Stimulated activated CD4-positive, alpha-beta T cell treated with anti-CD3 and anti-CD28 coated beads, Interleukin-15, amount 100 ng/mL, for 1 hour (primary cell): ENCODE measurements around the gene RAB43.
"Not testable (repeated sequence)": the region's sequence is repeated elsewhere in the genome, so short reads cannot be mapped to it uniquely, and the experiment has no call there.

Source experiments
- DNase-seq, 2 donors: peaks; one replicate each; pipeline ENCODE4 v3.0.0-alpha.2; 2020; ENCODE audit warnings: low read depth in 1 of 2, low spot score in 1 of 2

The RAB43 gene

DNA sequence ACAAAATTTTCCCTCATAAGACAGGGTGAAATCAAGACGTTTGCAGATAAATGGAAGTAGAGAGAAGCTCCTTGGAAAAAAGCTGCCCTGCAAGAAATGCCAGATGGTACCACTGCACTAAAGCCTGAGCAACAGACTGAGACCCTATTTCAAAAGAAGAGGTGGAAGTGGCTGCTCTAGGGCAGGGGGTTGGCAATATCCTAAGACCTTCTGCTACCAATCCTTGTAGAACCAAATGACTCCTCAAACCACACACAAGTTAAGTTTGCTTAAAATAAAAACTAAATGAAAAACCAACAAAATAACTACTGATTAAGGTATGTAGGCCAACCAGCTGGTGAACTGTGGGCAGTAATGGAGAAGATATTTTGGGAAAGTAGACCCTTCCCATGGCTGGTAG lies 21.3 kb downstream of the RAB43 start:
- no peak for DNase-seq

DNA sequence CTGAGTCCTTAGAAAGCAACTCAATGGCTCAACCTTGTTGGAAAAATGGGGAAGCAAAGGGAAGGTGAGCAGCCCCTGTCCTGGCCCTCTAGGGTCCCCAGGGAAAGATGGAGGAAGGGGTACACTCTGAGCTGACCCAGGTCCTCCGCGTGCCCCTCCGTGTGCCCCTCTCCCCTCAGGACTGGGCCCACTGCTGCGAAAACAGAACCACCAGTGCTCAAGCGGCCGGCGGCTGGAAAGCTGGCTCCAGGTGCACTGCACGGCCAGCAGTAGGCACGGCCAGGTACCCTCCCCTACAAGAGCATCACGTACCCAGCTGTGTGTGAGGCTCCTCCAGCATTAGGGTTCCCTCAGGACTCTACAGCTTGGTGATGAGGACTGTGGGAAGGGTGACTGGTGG lies 26.3 kb downstream of the RAB43 start:
- DNase-seq = no peak

DNA sequence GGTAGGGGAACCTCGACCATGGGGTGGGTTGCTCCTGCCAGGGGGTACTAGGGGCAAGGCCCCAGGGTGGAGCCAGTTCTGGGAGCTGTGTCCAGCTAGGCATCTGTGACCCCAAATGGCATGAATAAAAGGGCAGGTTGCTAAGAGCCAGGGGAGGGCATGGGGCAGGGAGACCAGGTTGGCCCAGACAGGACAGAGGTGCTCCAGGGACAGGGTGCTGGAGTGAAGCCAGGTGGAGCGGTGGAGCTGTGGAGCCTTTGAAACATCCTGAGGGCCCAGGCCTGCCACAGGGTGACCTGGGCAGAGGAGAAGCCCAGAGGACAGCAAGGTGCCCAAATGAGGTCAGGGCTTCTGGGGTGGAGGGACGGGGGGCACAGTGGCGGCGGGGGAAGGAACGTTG lies 33.3 kb downstream of the RAB43 start:
- not testable (repeated sequence) for DNase-seq

DNA sequence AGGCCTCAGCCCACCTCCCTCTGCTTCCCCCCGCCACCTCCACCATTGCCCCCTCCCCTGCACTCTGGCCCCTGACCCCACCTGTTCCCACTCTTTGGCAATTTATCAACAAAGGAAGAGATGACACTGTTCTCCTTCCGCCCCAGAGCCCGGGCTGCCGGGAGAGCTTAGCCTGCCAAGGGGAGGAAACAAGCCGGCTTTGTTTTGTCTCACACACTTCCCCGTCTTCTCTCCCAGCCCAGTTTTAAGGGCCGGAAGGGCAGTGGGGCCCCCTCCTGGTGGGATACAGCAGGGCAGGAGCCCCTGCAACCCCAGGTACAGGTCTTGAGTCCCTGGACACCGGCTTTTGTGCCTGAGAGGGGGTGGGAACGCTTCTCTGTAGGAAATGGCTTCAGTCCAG lies 33.7 kb downstream of the RAB43 start:
- not testable (repeated sequence) for DNase-seq

DNA sequence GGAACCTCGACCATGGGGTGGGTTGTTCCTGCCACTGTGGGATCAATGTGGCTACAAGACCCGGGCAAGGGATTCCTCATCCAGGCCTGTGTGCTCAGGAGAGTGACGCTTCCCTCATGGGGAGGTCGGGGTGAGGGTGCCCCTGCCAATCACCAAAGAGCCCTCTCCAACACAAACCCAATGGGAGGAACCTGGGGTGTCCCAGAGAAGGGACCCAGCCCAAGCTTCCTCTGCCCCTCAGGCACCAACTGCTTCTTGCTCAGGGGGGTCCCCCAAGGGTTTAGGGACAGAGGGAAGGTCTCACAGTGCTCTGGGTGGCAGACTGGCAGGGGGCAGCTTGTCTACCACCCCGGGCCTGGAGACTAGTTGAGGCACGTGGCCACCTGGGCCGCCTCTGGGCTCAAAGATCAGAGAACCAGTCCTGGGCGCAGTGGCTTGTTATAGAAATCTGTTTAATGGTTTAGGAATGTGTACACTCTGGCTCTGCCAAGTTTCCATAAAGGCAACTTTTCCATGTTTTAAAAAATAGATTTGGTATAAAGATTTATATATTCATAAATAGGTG lies 34.4 kb downstream of the RAB43 start:
- DNase-seq = no peak

DNA sequence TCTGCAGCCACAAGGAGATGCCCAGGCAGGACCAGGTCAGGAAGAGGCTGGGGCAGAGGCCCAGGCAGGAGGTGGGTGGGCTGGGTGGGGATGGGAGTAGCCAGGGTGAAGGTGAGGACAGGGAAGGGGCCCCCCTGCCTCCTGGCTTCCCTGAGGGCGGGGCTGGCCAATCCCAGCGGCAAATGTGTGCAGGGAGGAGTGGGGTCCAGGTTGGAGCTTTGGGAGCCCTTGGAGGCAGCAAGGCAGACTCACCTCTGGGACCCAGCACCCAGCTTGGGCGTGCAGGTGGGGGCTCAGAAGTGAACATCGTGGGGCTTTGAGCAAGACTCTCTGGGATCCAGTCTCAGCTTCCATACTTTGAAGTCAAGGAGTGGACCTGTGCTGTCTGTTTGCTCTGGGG lies 35.8 kb downstream of the RAB43 start:
- DNase-seq = no peak

DNA sequence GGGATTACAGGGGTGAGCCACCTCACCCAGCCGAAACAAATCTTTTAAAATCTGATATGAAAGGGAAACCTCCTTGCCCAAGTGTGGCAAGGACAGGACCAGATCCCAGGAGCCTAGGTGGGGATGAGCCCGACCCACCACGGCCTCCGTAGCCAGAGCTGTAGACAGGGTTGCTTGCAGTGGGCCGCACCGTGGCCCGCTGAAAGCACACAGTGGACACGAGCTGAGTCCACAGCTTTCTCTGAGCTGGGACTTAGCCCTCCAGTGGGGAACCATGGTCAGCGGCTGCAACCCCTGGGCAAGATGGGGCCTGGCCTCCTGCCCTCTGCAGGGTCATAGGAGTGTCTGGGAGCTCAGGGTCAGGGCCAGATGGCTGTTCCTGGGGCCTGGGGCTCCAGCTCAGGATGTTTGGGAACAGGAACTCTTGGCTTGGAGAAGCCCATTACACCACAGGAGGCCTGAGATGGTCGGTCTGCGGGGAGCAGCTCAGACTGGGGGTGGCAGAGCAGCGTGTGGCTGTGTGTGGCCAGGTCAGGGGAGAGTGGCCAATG lies 36.4 kb downstream of the RAB43 start:
- no peak for DNase-seq

DNA sequence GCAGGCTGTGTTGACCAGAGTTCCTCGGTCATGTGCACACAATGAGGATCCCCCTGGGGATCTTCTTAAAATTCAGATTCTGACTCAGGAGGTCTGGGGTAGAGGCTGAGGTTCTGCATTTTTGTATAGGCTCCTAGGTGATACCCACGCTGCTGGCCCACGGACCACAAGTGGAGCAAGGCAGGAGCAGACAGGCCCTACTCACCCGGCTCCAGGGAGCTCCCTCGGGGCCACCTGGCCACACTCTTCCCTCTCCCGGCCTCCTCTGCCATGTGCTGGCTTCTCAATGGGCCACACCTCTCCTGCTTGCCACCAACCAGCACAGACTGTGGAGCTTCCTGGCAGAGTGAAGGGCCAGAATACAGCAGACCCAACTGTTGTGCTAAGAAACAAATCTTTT lies 37.1 kb downstream of the RAB43 start:
- no peak for DNase-seq

DNA sequence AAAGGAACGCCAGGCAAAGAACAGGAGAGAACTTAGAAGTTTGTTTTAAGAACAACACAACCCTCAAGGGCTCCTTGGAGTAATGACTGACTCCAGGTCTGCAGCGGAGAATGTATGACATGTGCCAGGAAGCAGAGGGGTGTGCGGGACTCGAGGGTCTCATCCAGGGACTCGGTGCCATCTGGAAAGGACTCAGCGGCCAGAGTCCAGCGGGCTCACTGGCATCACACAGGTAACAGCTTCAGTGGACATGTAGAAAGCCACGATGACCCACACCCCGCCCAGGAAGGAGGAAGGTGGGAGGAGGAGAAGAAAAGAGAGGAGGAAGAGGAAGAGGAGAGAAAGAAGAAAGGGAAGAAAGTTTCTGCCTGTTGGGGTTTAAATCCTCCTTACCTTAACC lies 39.6 kb downstream of the RAB43 start:
- DNase-seq = no peak

DNA sequence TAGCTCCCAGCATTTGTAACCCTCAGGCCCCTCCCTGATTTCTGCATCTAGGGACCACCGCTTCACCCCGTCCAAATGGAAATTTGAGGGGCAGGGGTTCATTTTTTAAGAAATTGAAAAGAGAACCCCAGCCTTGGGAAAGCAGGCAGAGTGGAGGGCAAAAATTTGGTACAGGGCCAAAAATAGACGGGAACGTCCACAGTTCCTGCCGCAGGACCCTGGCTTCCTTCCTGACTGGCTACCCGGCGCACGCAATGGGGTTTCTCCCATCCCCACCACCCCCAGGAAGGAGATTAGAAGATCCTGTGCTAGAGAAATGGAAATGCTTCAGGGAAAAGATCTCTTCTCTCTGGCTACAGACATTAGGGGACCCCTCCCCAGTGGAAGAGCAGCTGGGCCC lies 40.1 kb downstream of the RAB43 start:
- no peak for DNase-seq

DNA sequence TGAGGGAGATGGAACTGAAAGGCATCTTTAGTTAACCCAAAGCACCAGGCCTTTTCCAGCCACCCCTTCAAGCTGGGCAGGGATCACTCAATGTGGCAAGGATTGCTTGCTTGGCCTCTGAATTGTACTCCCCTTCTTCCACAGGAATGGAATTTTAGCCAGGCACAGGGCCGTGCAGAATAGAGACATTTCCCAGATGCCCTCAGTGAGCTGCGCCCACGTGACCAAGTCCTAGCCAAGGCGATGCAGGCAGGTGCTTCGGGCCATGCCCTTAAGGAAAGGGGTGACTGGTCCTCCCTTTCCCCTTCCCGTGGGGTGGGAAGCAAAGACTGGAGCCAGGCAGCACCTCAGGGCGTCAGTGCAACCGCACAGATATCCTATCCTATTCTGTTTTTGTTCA lies 43.1 kb downstream of the RAB43 start:
- DNase-seq = no peak

DNA sequence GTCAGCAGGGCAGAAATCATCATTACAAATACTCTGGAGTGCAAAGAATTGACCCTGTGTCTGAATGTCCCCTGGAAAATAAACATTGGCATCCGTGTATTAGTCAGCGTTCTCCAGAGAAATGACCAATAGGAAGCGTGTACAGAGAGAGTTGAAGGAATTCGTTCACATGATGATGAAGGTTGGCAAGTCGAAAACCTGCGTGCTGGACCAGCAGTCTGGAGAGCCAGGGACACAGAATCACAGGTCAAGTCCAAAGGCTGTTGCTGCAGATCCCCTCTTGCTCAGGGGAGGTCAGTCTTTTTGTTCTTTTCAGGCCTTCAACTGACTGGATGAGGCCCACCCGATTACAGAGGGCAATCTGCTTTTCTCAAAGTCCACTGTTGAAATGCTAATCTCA lies 44.4 kb downstream of the RAB43 start:
- no peak for DNase-seq

DNA sequence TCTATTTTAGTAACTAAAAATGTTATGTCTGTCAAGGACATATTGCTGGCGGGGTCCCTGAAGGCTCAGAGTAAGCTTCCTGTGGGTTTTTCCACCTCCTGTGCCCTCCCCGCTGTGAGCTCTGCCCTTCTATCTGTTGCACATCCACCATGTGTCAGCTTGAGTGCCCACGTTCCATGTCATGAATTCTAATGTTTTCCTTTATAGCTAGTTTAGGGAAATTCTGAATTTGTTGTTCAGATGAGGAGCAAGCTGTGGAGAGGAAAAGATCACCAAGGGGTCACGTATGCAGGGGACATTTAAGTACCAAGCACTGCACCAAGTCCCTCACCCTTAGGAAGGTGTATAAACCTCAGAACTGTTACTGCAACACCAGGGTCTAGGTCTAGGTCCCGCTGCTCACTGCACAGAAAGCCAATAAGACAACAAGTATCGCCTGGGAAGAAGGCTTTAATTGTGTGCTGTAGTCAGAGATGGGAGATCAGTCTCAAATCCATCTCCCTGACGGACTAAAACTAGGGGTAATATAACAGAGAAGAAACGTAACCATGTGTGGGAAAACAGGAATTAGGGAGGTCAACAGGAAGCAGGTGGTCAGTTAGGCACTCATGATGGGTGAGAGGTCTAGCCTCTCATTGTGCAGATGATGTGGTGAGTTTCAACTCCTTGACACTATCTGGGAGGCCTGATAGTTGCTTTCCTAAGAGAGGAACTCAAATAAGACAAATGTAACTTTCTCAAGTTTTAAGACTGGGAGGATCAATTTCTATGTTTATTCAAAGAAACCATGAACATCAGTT lies 51.3 kb downstream of the RAB43 start:
- no peak for DNase-seq

DNA sequence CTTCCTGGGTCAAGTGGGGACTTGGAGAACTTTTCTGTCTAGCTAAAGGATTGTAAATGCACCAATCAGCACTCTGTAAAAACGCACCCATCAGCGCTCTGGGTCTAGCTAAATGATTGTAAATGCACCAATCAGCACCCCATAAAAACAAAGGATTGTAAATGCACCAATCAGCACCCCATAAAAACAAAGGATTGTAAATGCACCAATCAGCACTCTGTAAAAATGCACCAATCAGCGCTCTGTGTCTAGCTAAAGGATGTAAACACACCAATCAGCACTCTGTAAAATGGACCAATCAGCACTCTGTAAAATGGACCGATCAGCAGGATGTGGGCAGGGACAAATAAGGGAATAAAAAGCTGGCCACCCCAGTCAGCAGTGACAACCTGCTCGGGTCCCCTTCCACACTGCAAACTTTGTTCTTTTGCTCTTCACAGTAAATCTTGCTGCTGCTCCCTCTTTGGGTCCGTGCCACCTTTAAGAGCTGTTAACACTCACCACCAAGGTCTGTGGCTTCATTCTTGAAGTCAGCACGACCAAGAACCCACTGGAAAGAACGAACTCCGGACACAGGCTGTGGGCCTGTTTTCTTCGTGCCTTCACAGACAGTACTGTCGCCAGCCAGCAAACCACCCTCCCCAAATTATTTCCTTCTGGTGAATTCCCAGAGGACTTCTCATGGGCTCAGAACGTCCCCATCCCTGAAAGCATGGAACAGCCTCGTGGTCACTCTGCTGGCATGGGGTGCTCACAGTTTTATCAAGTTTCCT lies 52.1 kb downstream of the RAB43 start:
- not testable (repeated sequence) for DNase-seq

DNA sequence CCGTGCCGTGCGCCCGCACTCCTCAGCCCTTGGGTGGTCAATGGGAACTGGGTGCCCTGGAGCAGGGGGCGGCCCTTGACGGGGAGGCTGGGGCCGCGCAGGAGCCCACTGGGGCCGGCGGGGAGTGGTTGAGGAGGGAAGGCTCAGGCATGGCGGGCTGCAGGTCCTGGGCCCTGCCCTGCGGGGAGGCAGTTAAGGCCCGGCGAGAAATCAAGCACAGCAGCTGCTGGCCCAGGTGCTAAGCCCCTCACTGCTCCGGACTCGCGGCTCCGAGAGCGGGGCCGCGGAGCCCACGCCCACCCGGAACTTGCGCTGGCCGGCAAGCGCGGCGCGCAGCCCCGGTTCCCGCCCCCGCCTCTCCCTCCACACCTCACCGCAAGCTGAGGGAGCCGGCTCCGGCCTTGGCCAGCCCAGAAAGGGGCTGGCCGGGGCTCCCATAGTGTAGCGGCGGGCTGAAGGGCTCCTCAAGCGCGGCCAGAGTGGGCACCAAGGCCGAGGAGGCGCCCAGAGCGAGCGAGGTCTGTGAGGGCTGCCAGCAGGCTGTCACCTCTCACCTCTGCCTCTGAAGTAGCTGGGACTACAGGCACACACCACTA lies 53.2 kb downstream of the RAB43 start:
- no peak for DNase-seq

DNA sequence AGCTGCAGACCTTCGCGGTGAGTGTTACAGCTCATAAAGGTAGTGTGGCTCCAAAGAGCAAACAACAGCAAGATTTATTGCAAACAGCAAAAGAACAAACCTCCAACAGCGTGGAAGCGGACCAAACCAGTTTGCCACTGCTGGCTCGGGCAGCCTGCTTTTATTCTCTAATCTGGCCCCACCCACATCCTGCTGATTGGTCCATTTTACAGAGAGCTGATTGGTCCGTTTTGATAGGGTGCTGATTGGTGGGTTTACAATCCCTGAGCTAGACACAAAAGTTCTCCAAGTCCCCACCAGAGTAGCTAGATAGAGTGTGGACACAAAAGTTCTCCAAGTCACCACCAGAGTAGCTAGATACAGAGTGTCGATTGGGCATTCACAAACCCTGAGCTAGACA lies 53.9 kb downstream of the RAB43 start:
- DNase-seq = not testable (repeated sequence)

DNA sequence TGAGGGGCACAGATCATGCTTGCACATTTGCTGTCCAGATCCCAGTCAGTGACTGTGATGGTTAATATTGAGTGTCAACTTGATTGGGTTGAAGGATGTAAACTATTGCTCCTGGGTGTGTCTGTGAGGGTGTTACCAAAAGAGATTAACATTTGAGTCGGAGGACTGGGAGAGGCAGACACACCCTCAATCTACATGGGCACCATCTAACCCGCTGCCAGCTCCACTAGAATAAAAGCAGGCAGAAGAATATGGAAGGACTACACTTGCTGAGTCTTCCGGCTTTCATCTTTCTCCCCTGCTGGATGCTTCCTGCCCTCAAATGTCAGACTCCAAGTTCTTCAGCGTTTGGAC lies 55.9 kb downstream of the RAB43 start:
- no peak for DNase-seq

DNA sequence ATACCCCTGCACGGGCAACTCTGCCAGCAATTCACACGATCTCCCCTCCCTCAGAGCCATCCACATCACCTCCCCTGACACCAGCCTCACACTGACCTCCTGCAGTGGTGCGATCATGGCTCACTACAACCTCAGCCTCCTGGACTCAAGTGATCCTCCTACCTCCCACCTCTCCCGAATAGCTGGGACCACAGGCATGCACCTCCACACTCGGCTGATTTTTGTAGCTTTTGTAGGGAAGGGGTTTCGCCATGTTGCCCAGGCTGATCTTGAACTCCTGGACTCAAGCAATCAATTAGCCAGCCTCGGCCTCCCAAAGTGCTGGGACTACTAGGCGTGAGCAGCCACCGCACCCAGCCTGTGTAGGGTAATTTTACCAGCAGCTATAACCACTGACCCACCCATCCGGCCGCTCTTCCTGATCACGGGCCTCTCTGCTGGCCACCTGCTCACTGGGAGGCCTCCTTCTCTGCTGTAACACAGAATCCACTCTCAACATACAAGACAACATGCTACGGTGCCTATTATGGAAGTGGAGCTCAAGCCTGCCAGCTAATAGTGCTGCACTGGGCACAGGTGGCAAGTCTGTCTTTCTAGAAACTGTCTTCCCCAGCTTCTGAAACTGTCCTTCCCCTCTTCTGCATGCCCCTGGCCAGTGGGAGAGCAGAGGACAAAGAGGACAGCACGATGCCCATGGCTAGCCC lies 56.4 kb downstream of the RAB43 start:
- DNase-seq = no peak

DNA sequence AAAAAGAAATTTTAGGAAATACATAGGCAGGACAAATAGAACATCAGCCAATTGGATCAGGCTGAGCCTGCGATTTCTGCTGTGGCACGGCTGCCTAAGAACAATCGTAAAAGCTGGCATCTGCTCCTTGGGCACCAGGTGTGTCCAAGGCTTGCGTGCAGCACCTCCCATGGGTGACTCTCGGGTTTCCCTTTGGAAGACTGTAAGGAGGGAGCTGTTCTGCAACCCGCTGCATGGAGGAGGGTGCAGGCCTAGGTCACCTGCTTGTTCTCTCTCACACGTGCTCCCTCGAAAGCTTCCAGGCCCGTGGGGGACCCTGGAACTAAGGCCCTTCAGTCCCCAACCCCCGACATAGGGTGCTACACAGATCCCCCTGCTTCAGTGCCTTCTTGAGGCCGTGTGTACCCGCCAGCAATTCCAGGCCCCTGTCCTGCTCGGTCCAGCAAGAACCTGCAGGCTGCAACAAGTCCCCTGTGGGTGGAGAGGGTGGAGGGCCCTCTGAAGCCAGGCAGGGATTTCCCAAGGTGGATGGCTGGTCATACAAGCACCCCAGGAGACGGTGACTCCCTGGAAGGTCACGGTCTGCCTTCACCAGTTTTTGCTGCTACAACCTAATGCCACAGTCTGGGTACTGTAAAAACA lies 57.6 kb downstream of the RAB43 start:
- DNase-seq = no peak

DNA sequence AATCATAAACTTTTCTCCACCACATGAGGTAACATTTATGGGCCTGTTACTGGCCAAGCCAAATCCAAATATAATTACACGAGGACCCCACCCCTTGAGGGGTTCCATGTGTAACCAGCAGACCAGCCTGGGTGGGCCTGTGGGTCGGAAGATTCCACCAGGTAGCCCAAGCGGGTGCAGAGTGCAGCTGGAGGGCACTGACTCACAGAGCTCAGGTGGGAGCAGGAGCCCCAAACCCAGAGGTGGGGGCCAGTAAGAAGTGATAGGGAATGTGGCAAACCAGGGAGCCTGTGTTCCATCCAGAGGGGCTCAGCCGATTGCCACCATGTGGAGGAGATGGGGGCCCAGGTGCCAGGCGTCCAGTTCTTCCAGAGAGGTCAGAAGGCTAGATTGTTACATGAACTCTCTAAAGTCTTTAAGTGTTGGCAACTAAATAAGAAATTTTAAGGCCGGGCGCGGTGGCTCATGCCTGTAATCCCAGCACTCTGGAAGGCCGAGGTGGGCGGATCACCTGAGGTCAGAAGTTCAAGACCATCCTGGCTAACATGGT lies 58.4 kb downstream of the RAB43 start:
- no peak for DNase-seq
